Measurements from ENCODE around the gene MAB21L3. TPM values are rescaled to one million over a fixed set of nuclear protein-coding genes. Genes with fewer than 3 reads are reported as not detected.

Gene MAB21L3
- total and polyA plus RNA-seq, 8 donors: 0.18 to 0.60 TPM; not detected in 6

DNA sequence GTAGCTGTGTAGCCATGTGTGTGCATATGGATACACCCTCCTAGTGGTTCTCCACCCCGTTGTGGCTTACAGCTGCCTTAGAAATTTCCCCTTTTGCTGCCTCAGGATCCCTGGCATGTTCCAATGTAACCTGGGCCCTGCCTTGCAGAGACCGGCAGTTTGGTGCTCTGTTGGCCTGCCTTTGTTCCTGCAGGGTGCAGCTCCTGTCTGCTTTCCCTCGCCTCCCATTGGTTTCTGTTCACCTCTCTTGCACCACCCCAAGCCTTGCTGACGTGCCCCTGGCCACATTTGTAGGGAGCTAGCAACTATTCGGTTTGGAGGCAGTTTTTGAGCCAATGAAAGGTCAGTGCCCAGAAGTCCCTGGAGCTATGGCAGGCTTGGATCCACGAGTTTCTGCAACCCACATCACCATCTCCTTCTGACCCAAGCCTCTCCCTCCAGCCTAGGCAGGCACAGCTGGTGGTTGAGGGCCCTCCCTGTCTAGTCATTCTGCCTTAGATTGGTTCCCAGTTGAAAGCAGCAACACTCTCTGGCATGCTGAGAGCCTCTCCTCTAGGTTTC lies 54.9 kb downstream of the MAB21L3 start:
- Histone ChIP-seq H3K36me3 (no peaks in the 10 kb centered on the region), H3K4me3 (no peak overlapping the region), H3K9me3 (no peaks in the 10 kb centered on the region), H3K27me3 (no peaks in the 10 kb centered on the region), H3K4me1 (peaks cover 5 to 44% (median 29%) of the 10 kb centered on the region in 4 donors), H3K27ac (no peak overlapping the region)
- no peak for DNase-seq
- no peak for TF ChIP-seq POLR2A (IDR thresholded peaks at IDR 0.05)
- TF ChIP-seq EP300 (IDR thresholded peaks at IDR 0.05): no peak
- no peak for TF ChIP-seq POLR2AphosphoS5 (IDR thresholded peaks at IDR 0.05)
- TF ChIP-seq, protein P1, sequence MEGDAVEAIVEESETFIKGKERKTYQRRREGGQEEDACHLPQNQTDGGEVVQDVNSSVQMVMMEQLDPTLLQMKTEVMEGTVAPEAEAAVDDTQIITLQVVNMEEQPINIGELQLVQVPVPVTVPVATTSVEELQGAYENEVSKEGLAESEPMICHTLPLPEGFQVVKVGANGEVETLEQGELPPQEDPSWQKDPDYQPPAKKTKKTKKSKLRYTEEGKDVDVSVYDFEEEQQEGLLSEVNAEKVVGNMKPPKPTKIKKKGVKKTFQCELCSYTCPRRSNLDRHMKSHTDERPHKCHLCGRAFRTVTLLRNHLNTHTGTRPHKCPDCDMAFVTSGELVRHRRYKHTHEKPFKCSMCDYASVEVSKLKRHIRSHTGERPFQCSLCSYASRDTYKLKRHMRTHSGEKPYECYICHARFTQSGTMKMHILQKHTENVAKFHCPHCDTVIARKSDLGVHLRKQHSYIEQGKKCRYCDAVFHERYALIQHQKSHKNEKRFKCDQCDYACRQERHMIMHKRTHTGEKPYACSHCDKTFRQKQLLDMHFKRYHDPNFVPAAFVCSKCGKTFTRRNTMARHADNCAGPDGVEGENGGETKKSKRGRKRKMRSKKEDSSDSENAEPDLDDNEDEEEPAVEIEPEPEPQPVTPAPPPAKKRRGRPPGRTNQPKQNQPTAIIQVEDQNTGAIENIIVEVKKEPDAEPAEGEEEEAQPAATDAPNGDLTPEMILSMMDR (IDR thresholded peaks at IDR 0.05): no peak
- intact Hi-C loops (cut with DNase I; ENCODE audit: low total_unique reads): no loop called here
- WGBS, 5 donors: 74 to 83% (median 79%) methylated on average over 6 of the region's 6 CpGs

DNA sequence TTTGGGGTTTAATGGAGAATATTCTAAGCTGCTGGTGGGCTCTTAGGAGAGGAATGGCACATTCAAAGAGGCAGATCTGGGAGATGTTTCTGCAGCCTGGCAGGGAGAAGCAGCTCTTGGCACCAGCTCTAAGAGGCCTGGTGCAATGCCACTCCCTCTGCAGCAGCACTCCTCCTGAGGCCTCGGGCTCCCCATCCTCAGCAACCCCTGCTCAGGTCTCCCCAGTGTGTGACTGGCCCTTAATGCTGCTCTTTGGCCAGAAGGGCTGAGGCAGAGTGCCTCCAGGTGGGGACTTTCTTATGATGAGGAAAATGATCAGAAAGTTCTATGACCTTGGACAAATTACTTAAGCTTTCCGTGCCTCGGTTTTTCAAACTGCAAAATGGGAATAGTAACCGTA lies 55.5 kb downstream of the MAB21L3 start:
- Histone ChIP-seq H3K4me3 (no peak overlapping the region), H3K27ac (no peak overlapping the region), H3K4me1 (peaks cover 5 to 44% (median 29%) of the 10 kb centered on the region in 4 donors), H3K36me3 (no peaks in the 10 kb centered on the region), H3K27me3 (no peaks in the 10 kb centered on the region), H3K9me3 (no peaks in the 10 kb centered on the region)
- no peak for DNase-seq
- TF ChIP-seq, protein P1 (IDR thresholded peaks at IDR 0.05): no peak
- no peak for TF ChIP-seq POLR2AphosphoS5 (IDR thresholded peaks at IDR 0.05)
- no peak for TF ChIP-seq POLR2A (IDR thresholded peaks at IDR 0.05)
- no peak for TF ChIP-seq EP300 (IDR thresholded peaks at IDR 0.05)
- 84 to 92% (median 86%) methylated on average over 4 of the region's 4 CpGs for WGBS, 5 donors
- intact Hi-C loops (cut with DNase I; ENCODE audit: low total_unique reads): no loop called here

GRCh38 chr1:116167625-116168276 lies 56.6 kb downstream of the MAB21L3 start:
- no peaks in the 10 kb centered on the region for H3K27me3 ChIP-seq
- peak overlapping the region; percentile 9 to 82 (median 79) for H3K27ac ChIP-seq
- TF ChIP-seq, protein P1 (IDR thresholded peaks at IDR 0.05): no peak
- TF ChIP-seq POLR2A (IDR thresholded peaks at IDR 0.05) (no peak), POLR2AphosphoS5 (IDR thresholded peaks at IDR 0.05) (no peak), EP300 (IDR thresholded peaks at IDR 0.05) (no peak)
- H3K4me3 ChIP-seq: peak overlapping the region; percentile 58 to 67 (median 61)
- H3K4me1 ChIP-seq: peaks cover 5 to 44% (median 29%) of the 10 kb centered on the region in 4 donors
- H3K9me3 ChIP-seq: no peaks in the 10 kb centered on the region
- no peaks in the 10 kb centered on the region for H3K36me3 ChIP-seq
- peak; percentile 27 to 69 for DNase-seq
- intact Hi-C loops (cut with DNase I; ENCODE audit: low total_unique reads): no loop called here
- 9 to 22% (median 16%) methylated on average over 17 to 35 of the region's 35 CpGs for WGBS, 5 donors

DNA sequence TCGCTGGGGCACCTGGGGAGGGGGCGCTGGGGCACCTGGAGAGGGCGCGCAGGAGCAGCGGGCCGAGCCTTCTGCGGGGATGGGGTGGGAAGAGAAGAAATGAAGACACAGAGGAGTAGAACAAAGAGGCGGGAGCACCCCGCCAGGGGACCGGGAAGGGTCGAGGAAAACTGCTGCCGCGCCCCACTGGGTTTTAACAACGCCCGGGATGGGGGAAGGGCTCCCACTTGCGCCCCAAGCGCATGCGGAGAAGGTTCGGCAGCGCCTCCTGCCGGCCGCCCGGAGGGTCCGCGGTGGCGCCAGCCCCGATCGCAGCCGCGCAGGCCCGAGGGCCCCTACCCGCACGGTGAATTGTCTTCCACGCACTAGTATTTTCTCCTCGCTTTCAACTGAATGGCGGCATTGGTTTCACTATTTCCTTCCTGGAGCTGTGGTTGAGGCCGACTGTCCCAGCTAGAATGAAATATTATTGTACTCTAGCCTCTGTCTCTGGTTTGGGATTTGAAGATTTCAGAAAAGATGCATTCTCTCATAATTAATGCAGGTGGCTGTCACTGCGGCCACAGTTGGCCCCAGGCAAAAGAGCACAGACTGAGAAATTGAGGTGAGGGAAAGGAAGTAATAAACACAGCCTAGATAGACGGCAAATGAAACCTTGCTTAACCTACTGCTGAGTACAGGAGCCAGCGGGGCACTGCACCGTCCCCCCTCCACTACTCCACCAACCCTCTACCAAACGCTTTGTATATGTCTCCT lies 57.3 kb downstream of the MAB21L3 start:
- Histone ChIP-seq H3K36me3 (no peaks in the 10 kb centered on the region), H3K27me3 (no peaks in the 10 kb centered on the region), H3K9me3 (no peaks in the 10 kb centered on the region), H3K27ac (peak overlapping the region; percentile 9 to 82 (median 79)), H3K4me1 (peaks cover 5 to 44% (median 29%) of the 10 kb centered on the region in 4 donors), H3K4me3 (peak overlapping the region; percentile 58 to 67 (median 61))
- DNase-seq: peak; percentile 88 to 95
- intact Hi-C loops (cut with DNase I; ENCODE audit: low total_unique reads): no loop called here
- 8 to 9% (median 8%) methylated on average over 39 to 42 of the region's 42 CpGs for WGBS, 5 donors
- no peak for TF ChIP-seq POLR2A (IDR thresholded peaks at IDR 0.05)
- TF ChIP-seq, protein P1 (IDR thresholded peaks at IDR 0.05): peak in 6 of 7 experiments; percentile 44 to 96 (median 86)
- no peak for TF ChIP-seq EP300 (IDR thresholded peaks at IDR 0.05)
- TF ChIP-seq POLR2AphosphoS5 (IDR thresholded peaks at IDR 0.05): peak in 1 of 3 donors; percentile 13
